IMR-90 (cell line): Measurements from ENCODE around the gene SYTL1. TPM values are rescaled to one million over a fixed set of nuclear protein-coding genes. Genes with fewer than 3 reads are reported as not detected.

Experiments
- ATAC-seq: fragments of 200-7000 bp; cut with Tn5 transposase; 2 replicates; pipeline ENCODE4 v1.9.1; 2020; ENCODE audit warnings: low read depth, mild to moderate bottlenecking, moderate library complexity
- BruUV-seq: library from RNA; stranded (reverse); fragments of 400-500 nt; replicated peaks from 2 replicates; lab custom pipeline; 2021; lab: Mats Ljungman, UMichigan
- CTCF ChIA-PET: fragments of 300-600 bp; formaldehyde crosslinking; extraction: SDS; loops from one replicate; lab custom pipeline; 2021; ENCODE audit warnings: antibody characterized with exemption; lab: Yijun Ruan, JAX
- POLR2A ChIA-PET: fragments of 300-600 bp; sonication (Branson Sonifier 250); formaldehyde crosslinking; loops from one replicate; lab custom pipeline; 2022; ENCODE audit warnings: antibody characterized with exemption; ENCODE audit not compliant: unreplicated experiment; lab: Charles Lee
- DNase-seq: peaks from one replicate; pipeline ENCODE4 v3.0.0; 2013
- H2AFZ ChIP-seq: replicated peaks from 2 replicates; pipeline ENCODE3; 2013; ENCODE audit warnings: low read length, mild to moderate bottlenecking; ENCODE audit not compliant: poor library complexity
- H2AK5ac ChIP-seq: 2 replicates; pipeline ENCODE4 v1.6.1; 2013; ENCODE audit warnings: low read depth, low read length, inconsistent platforms
- H2AK9ac ChIP-seq: replicated peaks from 2 replicates; pipeline ENCODE3; 2013; ENCODE audit warnings: mild to moderate bottlenecking, low read depth, low read length, moderate library complexity; ENCODE audit not compliant: poor library complexity
- H2BK120ac ChIP-seq: 2 replicates; pipeline ENCODE4 v1.6.1; 2013; ENCODE audit warnings: low read depth, low read length, inconsistent platforms
- H2BK15ac ChIP-seq: 3 replicates; pipeline ENCODE4 v1.6.1; 2013; ENCODE audit warnings: low read depth, low read length, inconsistent platforms
- H2BK20ac ChIP-seq: 2 replicates; pipeline ENCODE4 v1.6.1; 2013; ENCODE audit warnings: low read depth, mild to moderate bottlenecking, inconsistent platforms, low read length, moderate library complexity
- H2BK5ac ChIP-seq: 2 replicates; pipeline ENCODE4 v1.6.1; 2013; ENCODE audit warnings: mild to moderate bottlenecking, low read depth, low read length, inconsistent platforms; ENCODE audit not compliant: poor library complexity, severe bottlenecking
- H3K14ac ChIP-seq: replicated peaks from 2 replicates; pipeline ENCODE4 v1.6.1; 2013; ENCODE audit warnings: low read depth, low read length, inconsistent platforms
- H3K18ac ChIP-seq: 2 replicates; pipeline ENCODE4 v1.6.1; 2013; ENCODE audit warnings: low read depth, low read length, control low read depth
- H3K23ac ChIP-seq: 2 replicates; pipeline ENCODE4 v1.6.1; 2013; ENCODE audit warnings: low read depth, low read length, inconsistent platforms
- H3K27ac ChIP-seq: 2 replicates; pipeline ENCODE4 v1.5.1; 2013; ENCODE audit warnings: mild to moderate bottlenecking, control low read depth, low read length; ENCODE audit not compliant: insufficient read depth
- H3K27me3 ChIP-seq: 2 replicates; pipeline ENCODE4 v1.6.1; 2013; ENCODE audit warnings: low read length; ENCODE audit not compliant: control insufficient read depth, insufficient read depth
- H3K36me3 ChIP-seq: 2 replicates; pipeline ENCODE4 v1.6.1; 2013; ENCODE audit warnings: low read length, mixed read lengths; ENCODE audit not compliant: control insufficient read depth, insufficient read depth
- H3K4ac ChIP-seq: 2 replicates; pipeline ENCODE4 v1.6.1; 2013; ENCODE audit warnings: low read depth, low read length, inconsistent platforms
- H3K4me1 ChIP-seq: 2 replicates; pipeline ENCODE4 v1.6.1; 2013; ENCODE audit warnings: low read length, mixed read lengths; ENCODE audit not compliant: control insufficient read depth, insufficient read depth
- H3K4me2 ChIP-seq: 2 replicates; pipeline ENCODE4 v1.6.1; 2013; ENCODE audit warnings: low read depth, mild to moderate bottlenecking, control low read depth, low read length, moderate library complexity
- H3K4me3 ChIP-seq: 2 replicates; pipeline ENCODE4 v1.5.1; 2013; ENCODE audit warnings: low read depth, mild to moderate bottlenecking, control low read depth, low read length, moderate library complexity; ENCODE audit not compliant: insufficient read depth
- H3K56ac ChIP-seq: 2 replicates; pipeline ENCODE4 v1.6.1; 2013; ENCODE audit warnings: low read length, inconsistent platforms; ENCODE audit not compliant: insufficient read depth; ENCODE audit errors: extremely low read depth
- H3K79me1 ChIP-seq, 2 experiments: 2 replicates each; pipeline ENCODE4 v1.6.1; 2013; ENCODE audit warnings: low read length in 2 of 2, inconsistent platforms in 1 of 2, low read depth in 1 of 2
- H3K9ac ChIP-seq: 2 replicates; pipeline ENCODE4 v1.6.1; 2013; ENCODE audit warnings: low read depth, low read length, control low read depth
- H3K9me1 ChIP-seq: 2 replicates; pipeline ENCODE4 v1.6.1; 2013; ENCODE audit warnings: low read length, inconsistent platforms; ENCODE audit not compliant: insufficient read depth
- H3K9me3 ChIP-seq: 2 replicates; pipeline ENCODE4 v1.6.1; 2013; ENCODE audit warnings: low read length; ENCODE audit not compliant: control insufficient read depth, insufficient read depth
- H4K20me1 ChIP-seq: 2 replicates; pipeline ENCODE4 v1.6.1; 2013; ENCODE audit warnings: low read length, inconsistent platforms; ENCODE audit not compliant: insufficient read depth
- H4K5ac ChIP-seq: 2 replicates; pipeline ENCODE4 v1.6.1; 2013; ENCODE audit warnings: mild to moderate bottlenecking, low read depth, low read length, control low read depth
- H4K8ac ChIP-seq, 2 experiments: 2 replicates each; pipeline ENCODE4 v1.6.1; 2013; ENCODE audit warnings: low read depth in 2 of 2, low read length in 2 of 2, control low read depth in 1 of 2, inconsistent platforms in 1 of 2
- H4K91ac ChIP-seq: 2 replicates; pipeline ENCODE4 v1.6.1; 2013; ENCODE audit warnings: low read depth, low read length, inconsistent platforms; ENCODE audit not compliant: insufficient read depth
- MAZ ChIP-seq: IDR thresholded peaks from 2 replicates; pipeline ENCODE4 v1.6.1; 2012; ENCODE audit warnings: low read depth, mild to moderate bottlenecking, low read length, improper control_type of control experiment, moderate library complexity, borderline replicate concordance
- SMC3 ChIP-seq: fragments of 150-350 bp; IDR thresholded peaks from 2 replicates; pipeline ENCODE4 v1.6.1; 2016; ENCODE audit warnings: low read depth, mild to moderate bottlenecking, antibody characterized with exemption, low read length, moderate library complexity
- WGBS, 2 experiments: methylation state at CpG; one replicate each; pipeline versions ENCODE4 v1.1.5 to v1.1.7; 2013; ENCODE audit warnings: missing lambda C conversion rate in 2 of 2; ENCODE audit not compliant: insufficient read length in 1 of 2; ENCODE audit errors: extremely low coverage in 2 of 2; 5-methylcytosine and 5-hydroxymethylcytosine counted together
- dilution Hi-C: fragments of 300-500 bp; cut with HindIII; formaldehyde crosslinking; loops from one replicate; pipeline ENCODE4 v1.14.3; 2018; ENCODE audit warnings: low sequenced_read_pairs; ENCODE audit not compliant: unreplicated experiment
- in situ Hi-C: fragments of 300-500 bp; cut with MboI; formaldehyde crosslinking; loops from 3 replicates; pipeline ENCODE4 v1.14.3; 2019; ENCODE audit warnings: low sequenced_read_pairs, inconsistent platforms, mixed read lengths
- intact Hi-C: fragments of 100-400 bp; cut with micrococcal nuclease; formaldehyde crosslinking; loops from 2 replicates; pipeline ENCODE4 v1.10.0; 2022
- polyA plus RNA-seq, 3 experiments: library from polyadenylated mRNA; depleted of rRNA; stranded (reverse); fragments of >200 nt; gene quantifications; 2 replicates each; pipeline ENCODE4 v1.2.3, GENCODE V29; 2012; ENCODE audit warnings: low replicate concordance in 1 of 3
- total RNA-seq: library from RNA; depleted of rRNA; stranded (reverse); fragments of >200 nt; gene quantifications from 2 replicates; pipeline ENCODE4 v1.2.3, GENCODE V29; 2012

SYTL1 gene
- total and polyA plus RNA-seq, 2 of the 4 experiments (the other 2 are of a cell fraction) = 0.18 to 1.0 TPM

DNA sequence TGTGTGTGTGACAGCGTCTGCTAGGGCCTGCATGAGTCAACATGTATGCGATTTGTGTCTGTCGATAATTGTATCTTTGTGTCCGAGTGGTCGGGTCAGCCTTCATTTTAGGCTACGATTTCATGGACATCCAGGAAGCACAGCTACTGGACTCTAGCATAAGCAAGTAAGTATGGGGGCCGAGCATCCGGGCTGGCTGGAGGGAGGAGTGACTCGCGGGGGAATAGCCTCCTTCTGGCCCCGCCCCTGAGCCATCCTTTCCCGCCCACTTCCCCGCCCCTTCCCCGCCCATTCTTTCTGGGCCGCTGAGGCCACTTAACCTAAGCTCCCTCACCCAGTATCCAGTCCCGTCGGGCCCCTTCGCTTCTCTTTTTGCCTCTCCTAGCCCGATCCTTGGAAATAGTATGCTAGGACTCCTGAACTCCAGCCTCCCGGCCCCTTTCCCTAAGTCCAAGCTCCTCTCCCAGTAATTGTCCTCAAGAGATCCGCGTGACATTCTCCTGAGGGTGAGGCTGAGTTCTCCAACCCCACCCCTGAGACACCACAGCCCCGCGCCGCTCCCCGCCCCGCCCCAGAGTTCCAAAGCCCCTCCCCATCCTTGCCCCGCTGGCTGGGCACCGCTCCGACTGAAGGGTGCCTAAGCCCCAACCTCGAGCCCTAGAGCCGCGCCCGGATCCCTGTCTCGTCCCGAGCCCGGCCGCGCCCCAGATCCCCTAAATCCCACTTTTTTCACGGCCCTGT is 23.7 kb downstream of the SYTL1 start:
- ATAC-seq = peak; percentile 79
- peak overlapping the region; percentile 91 for H2AK5ac ChIP-seq
- TF ChIP-seq SMC3 (no peak), MAZ (peak; percentile 53; the same call in 1 of the 2 replicates)

More for the DNA sequence above, 23.7 kb downstream of the SYTL1 start:
- H2AK9ac ChIP-seq = peak overlapping the region; percentile 93
- in situ Hi-C loops = no loop called here
- peak overlapping the region; percentile 77 for H3K4me3 ChIP-seq
- peak overlapping the region; percentile 90 for H3K9ac ChIP-seq
- H3K79me1 ChIP-seq = peaks cover 6 to 24% of the 10 kb centered on the region in 2 experiments; a peak in 3 of 4 replicates
- ChIA-PET POLR2A (interaction anchor here (0.6 to 1.0 kb wide), 2 partner anchors 26 to 31 kb away, joined by 3 to 4 read pairs; no protein-coding TSS in a partner anchor), CTCF (interaction anchor here (0.6 to 2.3 kb wide), 10 partner anchors 12 to 306 kb away, joined by 3 to 9 read pairs (median 5); no protein-coding TSS in a partner anchor)
- peak overlapping the region; percentile 79 for H3K56ac ChIP-seq
- peak overlapping the region; percentile 84 for H2BK5ac ChIP-seq
- H3K4me1 ChIP-seq = peaks cover 11% of the 10 kb centered on the region
- peak overlapping the region; percentile 85 for H4K5ac ChIP-seq
- H2BK20ac ChIP-seq = peak overlapping the region; percentile 17; the same call in 1 of the 2 replicates
- peak overlapping the region; percentile 58 for H4K91ac ChIP-seq
- WGBS, 2 experiments = 2% methylated on average over 21 of the region's 40 CpGs; no CpG with 5 or more reads in 1 of the 2 experiments
- peak overlapping the region; percentile 99 for H2AFZ ChIP-seq
- H3K14ac ChIP-seq = peak overlapping the region; percentile 99
- peak overlapping the region; percentile 24 to 99; a peak in 3 of 4 replicates for H4K8ac ChIP-seq
- peak overlapping the region; percentile 89 for H3K4me2 ChIP-seq
- no peaks in the 10 kb centered on the region for H3K9me3 ChIP-seq
- peak overlapping the region; percentile 9; the same call in 1 of the 3 replicates for H2BK15ac ChIP-seq
- no TSS peak for BruUV-seq
- H3K36me3 ChIP-seq = peaks cover 24% of the 10 kb centered on the region
- peak overlapping the region; percentile 99 for H3K23ac ChIP-seq
- dilution Hi-C loops = no loop called here
- H3K27me3 ChIP-seq = no peaks in the 10 kb centered on the region
- H3K4ac ChIP-seq = peak overlapping the region; percentile 96
- peak overlapping the region; percentile 90 for H3K27ac ChIP-seq
- H4K20me1 ChIP-seq = peaks cover 2% of the 10 kb centered on the region; the same call in 1 of the 2 replicates
- peak overlapping the region; percentile 73; the same call in 1 of the 2 replicates for H2BK120ac ChIP-seq
- H3K18ac ChIP-seq = peak overlapping the region; percentile 47
- H3K9me1 ChIP-seq = peaks cover 18% of the 10 kb centered on the region
- intact Hi-C loops = loop anchor here (2.0 kb wide), 1 partner anchor 65 kb away; no protein-coding TSS in a partner anchor
- DNase-seq = peak; percentile 85
